HCT116 (cell line): ENCODE data around the gene DNAH10. TPM values are rescaled to one million over a fixed set of nuclear protein-coding genes. Genes with fewer than 3 reads are reported as not detected.

ENCODE experiments used
- ATAC-seq: fragments of 200-7000 bp; cut with Tn5 transposase; 2 replicates; pipeline ENCODE4 v1.9.1; 2020; ENCODE audit warnings: mild to moderate bottlenecking, moderate library complexity
- BruUV-seq: library from RNA; stranded (reverse); fragments of 400-500 nt; replicated peaks from 2 replicates; lab custom pipeline; 2021; lab: Mats Ljungman, UMichigan
- CTCF ChIA-PET: fragments of 300-600 bp; sonication (Branson Sonifier 250); formaldehyde crosslinking; loops from one replicate; lab custom pipeline; 2021; ENCODE audit warnings: antibody characterized with exemption; lab: Charles Lee
- POLR2A ChIA-PET: fragments of 300-600, 350-600 bp; sonication (Branson Sonifier 250); formaldehyde crosslinking; loops from one replicate; lab custom pipeline; 2021; ENCODE audit warnings: antibody characterized with exemption; lab: Charles Lee
- RAD21 ChIA-PET, 2 experiments: fragments of 300-600 bp; sonication (Branson Sonifier 250); formaldehyde crosslinking; loops; one replicate each; lab custom pipeline; 2023; ENCODE audit warnings: low total read pairs in 2 of 2; ENCODE audit not compliant: uncharacterized antibody in 2 of 2, unreplicated experiment in 2 of 2, low non-redundant PET in 1 of 2; lab: Charles Lee
- DNase-seq: peaks from one replicate; pipeline ENCODE4 v3.0.0-alpha.2; 2010; ENCODE audit warnings: low read depth, low spot score
- H2AFZ ChIP-seq: fragments of 200-600 bp; shearing (Covaris generic), sonication (generic); 2 replicates; pipeline ENCODE4 v1.6.1; 2017; ENCODE audit warnings: low read depth, mixed run types, mixed read lengths, antibody characterized with exemption, low read length; ENCODE audit not compliant: poor library complexity, severe bottlenecking
- H3K27ac ChIP-seq: 2 replicates; pipeline ENCODE4 v1.5.1; 2012; ENCODE audit warnings: low read depth, low read length
- H3K27me3 ChIP-seq: fragments of 200-600 bp; sonication (generic); 2 replicates; pipeline ENCODE4 v1.6.1; 2016; ENCODE audit warnings: mixed run types, low read length, mixed read lengths; ENCODE audit not compliant: insufficient read depth
- H3K36me3 ChIP-seq, 2 experiments: fragments of 200-500 bp in 1 of 2; fragments of 200-600 bp in 1 of 2; sonication (Bioruptor generic) in 1 of 2; sonication (generic) in 1 of 2; 2 replicates each; pipeline versions ENCODE4 v1.5.1 to v1.6.1; 2014 to 2016; ENCODE audit warnings: low read length in 2 of 2, inconsistent platforms in 1 of 2, mixed read lengths in 1 of 2, mixed run types in 1 of 2; ENCODE audit not compliant: insufficient read depth in 2 of 2, control insufficient read depth in 1 of 2
- H3K4me1 ChIP-seq, 2 experiments: fragments of 200-600 bp in 1 of 2; sonication (generic) in 1 of 2; 2 replicates each; pipeline versions ENCODE4 v1.5.1 to v1.6.1; 2012 to 2017; ENCODE audit warnings: low read length in 2 of 2, inconsistent platforms in 1 of 2, mild to moderate bottlenecking in 1 of 2, mixed read lengths in 1 of 2, mixed run types in 1 of 2, moderate library complexity in 1 of 2; ENCODE audit not compliant: insufficient read depth in 2 of 2, control insufficient read depth in 1 of 2
- H3K4me2 ChIP-seq: fragments of 200-600 bp; sonication (generic); 2 replicates; pipeline ENCODE4 v1.6.1; 2017; ENCODE audit warnings: mixed run types, low read length, mixed read lengths
- H3K4me3 ChIP-seq, 2 experiments: fragments of 200-600 bp in 1 of 2; sonication (generic) in 1 of 2; replicated peaks in 1 of 2; 2 replicates each; pipeline ENCODE4 v1.5.1; 2011 to 2016; ENCODE audit warnings: low read length in 2 of 2, control low read depth in 1 of 2, low read depth in 1 of 2, mild to moderate bottlenecking in 1 of 2, mixed read lengths in 1 of 2, mixed run types in 1 of 2
- H3K79me2 ChIP-seq: fragments of 200-600 bp; sonication (generic); 2 replicates; pipeline ENCODE4 v1.6.1; 2017; ENCODE audit warnings: mild to moderate bottlenecking, mixed run types, low read length, moderate library complexity, mixed read lengths; ENCODE audit not compliant: insufficient read depth
- H3K9ac ChIP-seq: fragments of 200-600 bp; sonication (generic); 2 replicates; pipeline ENCODE4 v1.6.1; 2016; ENCODE audit warnings: low read length, mixed read lengths
- H3K9me2 ChIP-seq: fragments of 200-600 bp; sonication (generic), shearing (Covaris generic); 2 replicates; pipeline ENCODE4 v1.6.1; 2017; ENCODE audit warnings: mixed run types, mild to moderate bottlenecking, moderate library complexity; ENCODE audit not compliant: insufficient read depth
- H3K9me3 ChIP-seq, 2 experiments: fragments of 200-500 bp in 1 of 2; fragments of 200-600 bp in 1 of 2; sonication (Bioruptor generic) in 1 of 2; sonication (generic) in 1 of 2; 2 replicates each; pipeline ENCODE4 v1.6.1; 2014 to 2017; ENCODE audit warnings: low read length in 2 of 2, mixed read lengths in 2 of 2, inconsistent platforms in 1 of 2, low read depth in 1 of 2, mild to moderate bottlenecking in 1 of 2, mixed run types in 1 of 2, moderate library complexity in 1 of 2; ENCODE audit not compliant: control insufficient read depth in 1 of 2, insufficient read depth in 1 of 2
- H4K20me1 ChIP-seq: fragments of 200-600 bp; sonication (generic), shearing (Covaris generic); 2 replicates; pipeline ENCODE4 v1.6.1; 2017; ENCODE audit warnings: mixed run types, mild to moderate bottlenecking, moderate library complexity; ENCODE audit not compliant: insufficient read depth
- ATF3 ChIP-seq: IDR thresholded peaks from 2 replicates; pipeline ENCODE4 v1.6.1; 2012
- CBX3 ChIP-seq: IDR thresholded peaks from 2 replicates; pipeline ENCODE4 v1.6.1; 2012; ENCODE audit warnings: low read depth
- CEBPB ChIP-seq: IDR thresholded peaks from 2 replicates; pipeline ENCODE4 v1.6.1; 2012; ENCODE audit warnings: low read depth
- EGR1 ChIP-seq: IDR thresholded peaks from 2 replicates; pipeline ENCODE4 v1.6.1; 2012; ENCODE audit warnings: low read depth
- ELF1 ChIP-seq: IDR thresholded peaks from 2 replicates; pipeline ENCODE4 v1.6.1; 2012; ENCODE audit warnings: low read depth, borderline replicate concordance
- EZH2phosphoT487 ChIP-seq: fragments of 200-600 bp; IDR thresholded peaks from 2 replicates; pipeline ENCODE4 v1.6.1; 2018; ENCODE audit warnings: antibody characterized with exemption, borderline replicate concordance
- FOSL1 ChIP-seq: IDR thresholded peaks from 2 replicates; pipeline ENCODE4 v1.6.1; 2012; ENCODE audit warnings: low read depth
- JUND ChIP-seq: IDR thresholded peaks from 2 replicates; pipeline ENCODE4 v1.6.1; 2012
- POLR2A ChIP-seq: IDR thresholded peaks from 2 replicates; pipeline ENCODE4 v1.7.0; 2011; ENCODE audit warnings: borderline replicate concordance; ENCODE audit not compliant: insufficient read depth, insufficient read length; ENCODE audit errors: extremely low read depth
- POLR2AphosphoS5 ChIP-seq: IDR thresholded peaks from 2 replicates; pipeline ENCODE4 v1.6.1; 2011; ENCODE audit warnings: mild to moderate bottlenecking, low read depth, low read length, moderate library complexity
- RAD21 ChIP-seq: IDR thresholded peaks from 2 replicates; pipeline ENCODE4 v1.6.1; 2012; ENCODE audit warnings: low read depth, mild to moderate bottlenecking
- REST ChIP-seq: IDR thresholded peaks from 2 replicates; pipeline ENCODE4 v1.6.1; 2012; ENCODE audit warnings: low read depth
- SIN3A ChIP-seq: IDR thresholded peaks from 2 replicates; pipeline ENCODE4 v1.6.1; 2012; ENCODE audit warnings: low read depth
- SP1 ChIP-seq: IDR thresholded peaks from 2 replicates; pipeline ENCODE4 v1.6.1; 2012; ENCODE audit warnings: low read depth
- SRF ChIP-seq: IDR thresholded peaks from 2 replicates; pipeline ENCODE4 v1.6.1; 2012; ENCODE audit warnings: low read depth
- TCF7L2 ChIP-seq: IDR thresholded peaks from 2 replicates; pipeline ENCODE4 v1.7.0; 2011; ENCODE audit warnings: borderline replicate concordance, inconsistent platforms; ENCODE audit not compliant: insufficient read depth, insufficient read length; ENCODE audit errors: extremely low read depth
- YY1 ChIP-seq: IDR thresholded peaks from 2 replicates; pipeline ENCODE4 v1.6.1; 2011; ENCODE audit warnings: low read length, low read depth, moderate library complexity, mild to moderate bottlenecking; ENCODE audit not compliant: insufficient replicate concordance; ENCODE audit errors: extremely low read depth
- ZFX ChIP-seq: fragments of 450-650 bp; IDR thresholded peaks from 2 replicates; pipeline ENCODE4 v1.6.1; 2017
- ZNF274 ChIP-seq: fragments of 200-500 bp; sonication (Bioruptor generic); IDR thresholded peaks from 2 replicates; pipeline ENCODE4 v1.6.1; 2014; ENCODE audit warnings: mild to moderate bottlenecking, low read depth, low read length, inconsistent platforms
- intact Hi-C: fragments of 100-400 bp; cut with micrococcal nuclease; formaldehyde crosslinking; loops from 2 replicates; pipeline ENCODE4 v1.10.0; 2022
- total RNA-seq: library from RNA; stranded (reverse); gene quantifications from one replicate; pipeline ENCODE4 v1.2.1, GENCODE V29; 2021; ENCODE audit not compliant: unreplicated experiment
- TF ChIP-seq, protein P1 (sequence below), 3 experiments: fragments of 200-600 bp in 1 of 3; sonication (generic) in 1 of 3; IDR thresholded peaks in 2 of 3; conservative IDR thresholded peaks in 1 of 3; 2 replicates each; pipeline ENCODE4 v1.5.1; 2012 to 2017; ENCODE audit warnings: low read depth in 2 of 3, low read length in 2 of 3, antibody characterized with exemption in 1 of 3, borderline replicate concordance in 1 of 3, control low read depth in 1 of 3, mild to moderate bottlenecking in 1 of 3, mixed read lengths in 1 of 3, mixed run types in 1 of 3, moderate library complexity in 1 of 3; ENCODE audit not compliant: insufficient read depth in 1 of 3
- TF ChIP-seq, protein P2 (sequence below): IDR thresholded peaks from 2 replicates; pipeline ENCODE4 v1.6.1; 2012
- TF ChIP-seq, protein P3 (sequence below): IDR thresholded peaks from 2 replicates; pipeline ENCODE4 v1.6.1; 2011; ENCODE audit warnings: mild to moderate bottlenecking, low read length, moderate library complexity; ENCODE audit not compliant: insufficient replicate concordance; ENCODE audit errors: extremely low read depth

The DNAH10 gene
- total RNA-seq, 1 experiment from 2014 or later = 1.3 TPM

- Histone ChIP-seq H2AFZ (peak overlapping the region; percentile 6), H3K4me1 (peaks cover 27 to 30% of the 10 kb centered on the region in 2 experiments), H3K9ac (no peak overlapping the region), H3K9me2 (no peaks in the 10 kb centered on the region), H3K27me3 (no peaks in the 10 kb centered on the region), H3K79me2 (no peaks in the 10 kb centered on the region), H3K36me3 (no peaks in the 10 kb centered on the region), H3K4me2 (peak overlapping the region; percentile 67), H3K9me3 (no peaks in the 10 kb centered on the region), H4K20me1 (no peaks in the 10 kb centered on the region), H3K4me3 (peak overlapping the region in 1 of 2 experiments; percentile 27; a peak in 2 of 4 replicates), H3K27ac (no peak overlapping the region)
- ChIA-PET CTCF (no interaction called here), RAD21 (no interaction called here), POLR2A (no interaction called here)
- DNase-seq (peak; percentile 39), ATAC-seq (peak; percentile 70)
- BruUV-seq = no TSS peak
- intact Hi-C loops = no loop called here
- TF ChIP-seq SIN3A (no peak), ZNF274 (no peak), SP1 (peak; percentile 64; the same call in 1 of the 2 replicates), EGR1 (no peak), REST (no peak), ATF3 (no peak), JUND (peak; percentile 82), ELF1 (no peak), FOSL1 (peak; percentile 84), RAD21 (no peak), TCF7L2 (no peak), POLR2A (no peak), EZH2phosphoT487 (no peak), YY1 (no peak), SRF (no peak), CBX3 (peak; percentile 47; the same call in 1 of the 2 replicates), ZFX (no peak), CEBPB (no peak), POLR2AphosphoS5 (no peak)
- TF ChIP-seq, protein P1, sequence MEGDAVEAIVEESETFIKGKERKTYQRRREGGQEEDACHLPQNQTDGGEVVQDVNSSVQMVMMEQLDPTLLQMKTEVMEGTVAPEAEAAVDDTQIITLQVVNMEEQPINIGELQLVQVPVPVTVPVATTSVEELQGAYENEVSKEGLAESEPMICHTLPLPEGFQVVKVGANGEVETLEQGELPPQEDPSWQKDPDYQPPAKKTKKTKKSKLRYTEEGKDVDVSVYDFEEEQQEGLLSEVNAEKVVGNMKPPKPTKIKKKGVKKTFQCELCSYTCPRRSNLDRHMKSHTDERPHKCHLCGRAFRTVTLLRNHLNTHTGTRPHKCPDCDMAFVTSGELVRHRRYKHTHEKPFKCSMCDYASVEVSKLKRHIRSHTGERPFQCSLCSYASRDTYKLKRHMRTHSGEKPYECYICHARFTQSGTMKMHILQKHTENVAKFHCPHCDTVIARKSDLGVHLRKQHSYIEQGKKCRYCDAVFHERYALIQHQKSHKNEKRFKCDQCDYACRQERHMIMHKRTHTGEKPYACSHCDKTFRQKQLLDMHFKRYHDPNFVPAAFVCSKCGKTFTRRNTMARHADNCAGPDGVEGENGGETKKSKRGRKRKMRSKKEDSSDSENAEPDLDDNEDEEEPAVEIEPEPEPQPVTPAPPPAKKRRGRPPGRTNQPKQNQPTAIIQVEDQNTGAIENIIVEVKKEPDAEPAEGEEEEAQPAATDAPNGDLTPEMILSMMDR (IDR thresholded peaks at IDR 0.05 in 2 of 3, conservative IDR thresholded peaks at IDR 0.05 in 1 of 3; ENCODE audit: borderline replicate concordance in 1 of 3, insufficient read depth in 1 of 3, low read depth in 2 of 3, low read length in 2 of 3) = no peak
- TF ChIP-seq, protein P2, sequence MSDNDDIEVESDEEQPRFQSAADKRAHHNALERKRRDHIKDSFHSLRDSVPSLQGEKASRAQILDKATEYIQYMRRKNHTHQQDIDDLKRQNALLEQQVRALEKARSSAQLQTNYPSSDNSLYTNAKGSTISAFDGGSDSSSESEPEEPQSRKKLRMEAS = 0 out of 2 replicates have a peak, but pooled peaks have one; percentile 17
- TF ChIP-seq, protein P3, sequence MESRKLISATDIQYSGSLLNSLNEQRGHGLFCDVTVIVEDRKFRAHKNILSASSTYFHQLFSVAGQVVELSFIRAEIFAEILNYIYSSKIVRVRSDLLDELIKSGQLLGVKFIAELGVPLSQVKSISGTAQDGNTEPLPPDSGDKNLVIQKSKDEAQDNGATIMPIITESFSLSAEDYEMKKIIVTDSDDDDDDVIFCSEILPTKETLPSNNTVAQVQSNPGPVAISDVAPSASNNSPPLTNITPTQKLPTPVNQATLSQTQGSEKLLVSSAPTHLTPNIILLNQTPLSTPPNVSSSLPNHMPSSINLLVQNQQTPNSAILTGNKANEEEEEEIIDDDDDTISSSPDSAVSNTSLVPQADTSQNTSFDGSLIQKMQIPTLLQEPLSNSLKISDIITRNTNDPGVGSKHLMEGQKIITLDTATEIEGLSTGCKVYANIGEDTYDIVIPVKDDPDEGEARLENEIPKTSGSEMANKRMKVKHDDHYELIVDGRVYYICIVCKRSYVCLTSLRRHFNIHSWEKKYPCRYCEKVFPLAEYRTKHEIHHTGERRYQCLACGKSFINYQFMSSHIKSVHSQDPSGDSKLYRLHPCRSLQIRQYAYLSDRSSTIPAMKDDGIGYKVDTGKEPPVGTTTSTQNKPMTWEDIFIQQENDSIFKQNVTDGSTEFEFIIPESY = no peak
Observed at GRCh38 chr12:123897221-123897620, 135.1 kb downstream of the DNAH10 start.
